ENCODE results near the gene RAPGEF1.
"Not testable (repeated sequence)": the region's sequence is repeated elsewhere in the genome, so short reads cannot be mapped to it uniquely, and the experiment has no call there.

RAPGEF1 gene

GRCh38 chr9:131672451-131672850, 67.4 kb downstream of the RAPGEF1 start:
- in situ Hi-C loops (cut with HindIII; ENCODE audit: low pct_unique_long_range_greater_than_20kb, low sequenced_read_pairs), result no loop called here
- TF ChIP-seq JUND (IDR thresholded peaks at IDR 0.05; ENCODE audit: low read depth), result no peak
- no peak for DNase-seq (ENCODE audit: low read depth in 1 of 2, low spot score in 1 of 2)

- DNase-seq (ENCODE audit: low read depth in 1 of 2, low spot score in 1 of 2), result no peak
- in situ Hi-C loops (cut with HindIII; ENCODE audit: low pct_unique_long_range_greater_than_20kb, low sequenced_read_pairs), result no loop called here
- TF ChIP-seq JUND (IDR thresholded peaks at IDR 0.05; ENCODE audit: low read depth), result no peak
Measured at GRCh38 chr9:131671133-131671520, 68.7 kb downstream of the RAPGEF1 start.

GRCh38 chr9:131670247-131671132, 69.4 kb downstream of the RAPGEF1 start:
- no peak for DNase-seq (ENCODE audit: low read depth in 1 of 2, low spot score in 1 of 2)
- TF ChIP-seq JUND (IDR thresholded peaks at IDR 0.05; ENCODE audit: low read depth), result no peak
- in situ Hi-C loops (cut with HindIII; ENCODE audit: low pct_unique_long_range_greater_than_20kb, low sequenced_read_pairs), result no loop called here

- no peak for DNase-seq (ENCODE audit: low read depth in 1 of 2, low spot score in 1 of 2)
- no peak for TF ChIP-seq JUND (IDR thresholded peaks at IDR 0.05; ENCODE audit: low read depth)
- in situ Hi-C loops (cut with HindIII; ENCODE audit: low pct_unique_long_range_greater_than_20kb, low sequenced_read_pairs), result no loop called here
Measured at GRCh38 chr9:131669269-131670157, 70.4 kb downstream of the RAPGEF1 start.

GRCh38 chr9:131668439-131669268, 71.2 kb downstream of the RAPGEF1 start:
- in situ Hi-C loops (cut with HindIII; ENCODE audit: low pct_unique_long_range_greater_than_20kb, low sequenced_read_pairs), result no loop called here
- no peak for DNase-seq (ENCODE audit: low read depth in 1 of 2, low spot score in 1 of 2)

GRCh38 chr9:131668057-131668438, 71.8 kb downstream of the RAPGEF1 start:
- TF ChIP-seq JUND (IDR thresholded peaks at IDR 0.05; ENCODE audit: low read depth), result no peak
- no peak for DNase-seq (ENCODE audit: low read depth in 1 of 2, low spot score in 1 of 2)
- in situ Hi-C loops (cut with HindIII; ENCODE audit: low pct_unique_long_range_greater_than_20kb, low sequenced_read_pairs), result no loop called here

More at GRCh38 chr9:131668439-131669268, 71.2 kb downstream of the RAPGEF1 start:
- TF ChIP-seq JUND (IDR thresholded peaks at IDR 0.05; ENCODE audit: low read depth), result no peak

GRCh38 chr9:131667576-131667975, 72.3 kb downstream of the RAPGEF1 start:
- no peak for TF ChIP-seq JUND (IDR thresholded peaks at IDR 0.05; ENCODE audit: low read depth)
- DNase-seq (ENCODE audit: low read depth in 1 of 2, low spot score in 1 of 2), result no peak
- in situ Hi-C loops (cut with HindIII; ENCODE audit: low pct_unique_long_range_greater_than_20kb, low sequenced_read_pairs), result no loop called here

GRCh38 chr9:131666774-131667173, 73.1 kb downstream of the RAPGEF1 start:
- in situ Hi-C loops (cut with HindIII; ENCODE audit: low pct_unique_long_range_greater_than_20kb, low sequenced_read_pairs), result no loop called here
- DNase-seq (ENCODE audit: low read depth in 1 of 2, low spot score in 1 of 2), result no peak
- TF ChIP-seq JUND (IDR thresholded peaks at IDR 0.05; ENCODE audit: low read depth), result no peak

GRCh38 chr9:131666029-131666428, 73.8 kb downstream of the RAPGEF1 start:
- TF ChIP-seq JUND (IDR thresholded peaks at IDR 0.05; ENCODE audit: low read depth), result no peak
- DNase-seq (ENCODE audit: low read depth in 1 of 2, low spot score in 1 of 2), result no peak
- in situ Hi-C loops (cut with HindIII; ENCODE audit: low pct_unique_long_range_greater_than_20kb, low sequenced_read_pairs), result no loop called here

- no peak for DNase-seq (ENCODE audit: low read depth in 1 of 2, low spot score in 1 of 2)
- in situ Hi-C loops (cut with HindIII; ENCODE audit: low pct_unique_long_range_greater_than_20kb, low sequenced_read_pairs), result no loop called here
- no peak for TF ChIP-seq JUND (IDR thresholded peaks at IDR 0.05; ENCODE audit: low read depth)
Measured at GRCh38 chr9:131663288-131663687, 76.6 kb downstream of the RAPGEF1 start.

GRCh38 chr9:131662289-131662621, 77.6 kb downstream of the RAPGEF1 start:
- DNase-seq (ENCODE audit: low read depth in 1 of 2, low spot score in 1 of 2); in situ Hi-C loops (cut with HindIII; ENCODE audit: low pct_unique_long_range_greater_than_20kb, low sequenced_read_pairs): not testable (repeated sequence)

GRCh38 chr9:131661568-131662288, 78.1 kb downstream of the RAPGEF1 start:
- in situ Hi-C loops (cut with HindIII; ENCODE audit: low pct_unique_long_range_greater_than_20kb, low sequenced_read_pairs), result no loop called here
- no peak for DNase-seq (ENCODE audit: low read depth in 1 of 2, low spot score in 1 of 2)
- no peak for TF ChIP-seq JUND (IDR thresholded peaks at IDR 0.05; ENCODE audit: low read depth)

Measured in T47D (cell line).